ENCODE data around the gene ZMIZ1.

Gene ZMIZ1

DNA sequence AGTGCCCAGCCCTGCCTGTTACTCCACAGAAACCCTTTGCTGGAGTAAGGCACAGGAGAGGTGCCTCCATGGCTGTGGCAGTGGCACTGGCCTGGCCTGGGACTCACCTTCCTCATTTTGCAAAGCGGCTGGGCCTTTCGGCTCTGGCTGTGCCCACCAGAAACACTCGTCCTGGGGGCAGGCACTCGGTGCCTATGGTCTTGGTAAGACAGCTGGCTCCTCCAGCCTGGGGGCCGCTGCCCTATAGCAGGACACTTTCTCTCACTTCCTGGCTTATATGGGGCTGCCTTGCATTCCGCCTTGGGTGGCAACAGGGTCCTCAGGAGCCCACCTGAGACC, 13.2 kb downstream of the ZMIZ1 start:
- DNase-seq (ENCODE audit: low spot score): no peak

GRCh38 chr10:79082631-79083596, 14.1 kb downstream of the ZMIZ1 start:
- DNase-seq (ENCODE audit: low spot score): no peak

DNA sequence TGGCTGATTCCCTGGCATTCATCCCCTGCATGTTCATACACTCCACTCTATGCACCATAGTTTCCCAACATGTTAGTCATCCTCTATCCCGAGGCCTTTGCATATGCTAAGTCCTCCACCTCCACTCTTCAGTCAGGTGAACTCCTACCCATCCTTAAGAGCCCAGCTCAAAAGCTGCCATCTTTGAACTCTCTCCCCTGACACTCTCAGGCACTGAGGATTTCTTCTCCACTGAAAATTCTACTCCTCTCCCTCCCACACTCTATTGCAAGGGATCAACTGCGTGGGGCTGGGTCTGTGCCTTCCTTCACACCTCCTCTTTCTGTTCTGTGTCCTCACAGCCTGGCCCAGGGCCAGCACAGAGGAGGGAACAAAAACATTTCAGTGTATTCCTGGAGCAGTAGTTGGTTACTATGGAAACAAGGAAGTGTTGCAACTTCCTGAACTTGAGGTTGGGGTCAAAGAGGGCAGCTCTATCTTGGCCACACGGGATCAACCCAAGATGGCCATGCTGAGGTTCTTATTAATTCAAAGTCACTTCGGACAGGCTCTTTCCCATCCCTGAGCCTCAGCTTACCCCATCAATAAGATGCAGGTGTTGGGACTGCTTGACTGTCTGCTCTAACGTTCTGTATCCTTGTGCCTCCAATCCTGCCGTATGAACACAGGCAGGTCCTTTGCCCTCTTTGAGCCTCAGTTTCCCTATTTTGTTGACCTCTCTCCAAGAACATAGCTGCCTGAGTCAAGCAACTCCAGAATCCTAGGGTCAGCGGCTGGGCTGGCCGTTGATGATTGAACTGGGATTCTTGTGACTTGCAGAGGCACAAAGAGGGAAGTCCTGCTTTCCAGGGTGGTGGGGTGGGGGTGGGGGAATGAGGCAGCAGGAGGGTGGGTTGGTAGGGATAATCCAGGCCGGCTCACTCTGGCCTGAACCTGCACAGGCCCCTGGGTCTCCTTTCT, 15.5 kb downstream of the ZMIZ1 start:
- DNase-seq (ENCODE audit: low spot score): peak; percentile 85

- no peak for DNase-seq (ENCODE audit: low spot score)
These were observed 16.3 kb downstream of the ZMIZ1 start for GRCh38 chr10:79084972-79085597.

GRCh38 chr10:79086822-79087221, 18.1 kb downstream of the ZMIZ1 start:
- no peak for DNase-seq (ENCODE audit: low spot score)

DNA sequence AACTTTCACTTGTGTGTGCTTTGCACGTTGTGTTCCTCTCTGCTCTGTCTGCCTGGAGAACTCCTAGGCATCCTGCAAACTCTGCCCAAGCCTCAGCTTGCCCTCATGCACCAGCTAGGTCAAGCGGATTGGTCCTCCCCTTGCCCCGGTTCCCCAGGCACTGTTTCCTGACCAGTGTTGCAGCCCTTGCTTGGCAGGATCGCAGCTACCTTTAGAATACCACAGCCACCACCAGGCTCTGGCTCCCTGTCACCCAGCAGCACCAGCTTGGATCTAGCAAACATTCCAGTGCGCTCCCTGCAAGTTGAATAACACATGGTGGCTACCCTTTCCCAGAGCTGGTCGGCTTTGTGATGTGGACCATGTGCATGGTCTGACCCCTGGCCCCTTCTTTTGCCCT, 19.0 kb downstream of the ZMIZ1 start:
- DNase-seq (ENCODE audit: low spot score): no peak

DNA sequence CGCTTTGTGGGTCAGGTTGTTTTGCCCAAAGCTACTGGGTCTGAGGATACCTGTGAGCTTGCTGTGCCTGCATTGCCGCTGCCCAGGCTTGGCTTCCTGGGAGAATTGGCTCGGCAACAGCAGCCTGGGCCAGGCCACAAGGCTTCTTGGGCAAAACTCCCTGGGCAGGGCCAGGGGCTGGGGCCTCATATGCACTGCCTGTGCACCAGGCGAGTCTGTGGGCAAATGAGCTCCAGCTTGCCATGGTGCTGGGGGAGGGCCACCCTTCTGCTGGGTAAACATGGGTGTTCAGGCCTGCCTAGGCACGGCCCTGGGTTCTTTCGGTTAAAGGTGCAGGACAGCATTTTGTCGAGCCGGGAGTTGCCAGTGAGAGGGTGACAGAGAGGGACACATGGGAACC, 19.4 kb downstream of the ZMIZ1 start:
- DNase-seq (ENCODE audit: low spot score): no peak

DNA sequence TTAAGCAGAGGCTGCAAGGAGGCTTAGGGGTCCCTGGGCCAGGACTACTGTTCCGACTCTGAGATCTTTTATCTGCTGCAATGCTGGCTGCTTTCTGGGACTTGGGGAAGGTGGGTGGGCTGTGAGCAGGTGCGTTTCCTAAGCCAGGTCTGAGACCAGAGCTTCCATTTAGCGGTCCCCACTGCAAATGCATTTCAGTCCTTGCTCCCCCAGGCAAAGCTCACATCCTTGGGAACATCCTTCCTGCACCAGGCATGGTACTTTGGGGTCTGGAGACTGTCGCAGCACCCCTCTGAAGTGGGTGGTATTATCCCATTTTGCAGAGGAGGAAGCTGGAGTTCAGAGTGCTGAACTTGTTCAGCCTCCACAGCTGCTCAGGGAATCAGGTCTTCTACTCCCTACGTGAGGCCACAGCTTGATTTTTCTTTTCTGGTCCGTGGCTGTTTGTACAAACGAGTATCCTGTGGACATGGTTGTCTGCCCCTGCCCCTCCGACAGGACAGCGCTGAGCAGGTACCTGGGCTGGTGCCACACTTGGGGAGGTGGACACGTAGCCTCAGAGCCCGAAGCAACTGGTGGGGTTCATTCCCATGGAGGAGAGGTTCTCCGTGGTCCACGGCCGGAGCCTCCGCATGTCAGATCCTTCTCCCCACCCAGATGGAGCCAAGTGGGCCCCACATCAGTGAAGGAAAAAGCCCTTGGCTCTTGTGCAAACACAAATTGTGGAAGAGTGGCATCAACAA, 20.0 kb downstream of the ZMIZ1 start:
- DNase-seq (ENCODE audit: low spot score): no peak

DNA sequence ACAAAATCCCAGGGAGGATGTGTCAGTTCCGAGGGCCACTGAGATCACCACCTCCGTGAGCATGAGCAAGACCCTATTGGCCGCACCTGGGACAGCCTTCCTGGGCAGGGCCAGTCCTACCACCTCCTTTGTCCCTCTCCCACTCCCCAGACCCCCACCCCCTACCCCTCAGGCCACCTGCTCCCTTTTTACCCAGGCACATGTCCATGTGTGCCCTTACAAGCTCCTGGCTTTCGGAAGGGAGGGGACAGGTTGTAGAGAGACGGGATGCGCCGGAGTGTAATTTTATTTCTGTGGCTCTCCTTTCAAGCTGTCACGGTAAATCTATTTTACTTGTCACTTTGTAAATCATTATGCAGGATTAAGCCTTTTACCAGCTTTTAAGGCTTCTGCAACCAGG, 20.9 kb downstream of the ZMIZ1 start:
- DNase-seq (ENCODE audit: low spot score): no peak

DNA sequence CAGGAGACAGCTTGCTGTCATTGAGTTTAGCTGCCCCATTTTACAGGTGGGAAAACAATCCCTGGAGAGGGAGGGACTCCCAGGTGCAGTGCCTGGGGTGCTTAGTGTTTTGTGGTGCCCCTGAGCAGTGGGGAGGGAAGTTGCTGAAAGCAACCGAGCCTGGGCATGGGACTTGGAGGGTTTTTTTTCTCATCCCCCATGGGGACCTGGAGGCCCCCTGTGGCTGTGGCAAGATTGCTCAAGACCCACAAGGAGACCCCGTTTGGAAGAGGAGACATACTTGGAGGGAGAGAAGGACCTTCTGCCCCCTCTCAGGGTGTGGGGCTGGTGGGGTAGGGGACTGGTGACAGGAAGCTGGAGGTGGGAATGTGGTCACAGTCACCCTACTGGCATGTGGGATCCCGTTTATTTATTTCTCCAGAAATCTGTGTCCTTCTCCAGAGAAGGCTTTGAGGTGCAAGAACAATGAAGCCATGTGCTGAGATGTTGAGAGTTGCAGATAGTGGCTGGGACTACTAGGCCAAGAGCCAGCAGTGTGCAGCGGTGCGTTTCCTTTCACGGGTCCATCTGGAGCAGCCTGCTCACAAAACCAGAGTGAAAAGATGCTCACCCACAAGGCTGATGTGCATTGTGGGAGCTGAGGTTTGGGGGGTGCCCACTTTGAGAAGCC, 21.5 kb downstream of the ZMIZ1 start:
- DNase-seq (ENCODE audit: low spot score): peak; percentile 35

- no peak for DNase-seq (ENCODE audit: low spot score)
These were observed 23.6 kb downstream of the ZMIZ1 start for GRCh38 chr10:79092292-79092896.

- DNase-seq (ENCODE audit: low spot score): no peak
These were observed 25.1 kb downstream of the ZMIZ1 start for GRCh38 chr10:79093658-79094411.

DNA sequence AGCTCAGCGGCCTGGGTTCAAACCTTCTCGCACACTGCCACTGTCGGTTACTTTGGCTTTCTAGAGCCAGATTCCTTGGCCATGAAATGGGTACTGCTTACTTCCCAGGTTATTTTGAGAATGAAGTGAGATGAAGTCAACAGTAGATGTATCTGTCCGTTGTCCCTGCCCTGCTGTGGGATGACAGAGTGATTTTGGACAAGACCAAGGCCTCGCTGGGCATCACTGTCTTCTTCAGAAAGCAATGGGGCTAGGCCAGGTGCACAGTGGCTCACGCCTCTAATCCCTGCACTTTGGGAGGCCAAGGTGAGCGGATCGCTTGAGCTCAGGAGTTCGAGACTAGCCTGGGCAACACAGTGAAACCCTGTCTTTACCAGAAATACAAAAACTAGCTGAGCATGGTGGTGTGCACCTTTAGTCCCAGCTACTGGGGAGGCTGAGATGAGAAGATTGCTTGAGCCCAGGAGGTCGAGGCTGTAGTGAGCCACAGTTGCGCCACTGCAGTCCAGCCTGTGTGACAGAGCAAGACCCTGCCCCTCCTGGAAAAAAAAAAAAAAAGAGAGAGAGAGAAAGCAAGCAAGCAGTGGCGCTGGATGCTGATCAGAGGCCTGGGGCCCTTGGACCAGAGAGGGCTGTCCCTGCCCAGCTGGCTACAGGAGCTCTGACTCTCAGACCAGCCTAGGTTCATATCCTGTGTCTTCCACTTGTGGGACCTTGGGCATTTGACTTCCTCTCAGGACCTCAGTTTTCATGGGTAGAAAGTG, 25.8 kb downstream of the ZMIZ1 start:
- no peak for DNase-seq (ENCODE audit: low spot score)

- DNase-seq (ENCODE audit: low spot score): no peak
These were observed 26.6 kb downstream of the ZMIZ1 start for GRCh38 chr10:79095316-79095715.

DNA sequence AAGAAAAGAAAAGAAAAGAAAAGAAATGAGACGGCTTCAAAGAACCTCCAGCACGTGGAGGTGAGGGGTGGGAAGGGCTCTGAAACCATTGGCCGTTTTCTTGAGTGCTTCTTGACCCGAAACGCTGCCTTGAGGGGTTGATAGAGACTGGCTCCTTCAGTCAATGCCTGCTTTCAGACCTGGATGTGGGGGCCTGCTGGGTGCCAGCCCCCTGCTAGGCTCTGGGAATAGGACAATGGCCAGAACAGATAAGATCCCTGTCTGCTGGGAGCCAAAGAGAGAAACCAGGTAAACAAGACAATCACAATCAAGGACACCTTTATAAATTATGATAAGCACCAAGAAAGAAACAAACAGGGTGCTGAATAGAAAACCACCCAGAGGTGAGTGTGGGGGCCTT, 27.7 kb downstream of the ZMIZ1 start:
- DNase-seq (ENCODE audit: low spot score): no peak

DNA sequence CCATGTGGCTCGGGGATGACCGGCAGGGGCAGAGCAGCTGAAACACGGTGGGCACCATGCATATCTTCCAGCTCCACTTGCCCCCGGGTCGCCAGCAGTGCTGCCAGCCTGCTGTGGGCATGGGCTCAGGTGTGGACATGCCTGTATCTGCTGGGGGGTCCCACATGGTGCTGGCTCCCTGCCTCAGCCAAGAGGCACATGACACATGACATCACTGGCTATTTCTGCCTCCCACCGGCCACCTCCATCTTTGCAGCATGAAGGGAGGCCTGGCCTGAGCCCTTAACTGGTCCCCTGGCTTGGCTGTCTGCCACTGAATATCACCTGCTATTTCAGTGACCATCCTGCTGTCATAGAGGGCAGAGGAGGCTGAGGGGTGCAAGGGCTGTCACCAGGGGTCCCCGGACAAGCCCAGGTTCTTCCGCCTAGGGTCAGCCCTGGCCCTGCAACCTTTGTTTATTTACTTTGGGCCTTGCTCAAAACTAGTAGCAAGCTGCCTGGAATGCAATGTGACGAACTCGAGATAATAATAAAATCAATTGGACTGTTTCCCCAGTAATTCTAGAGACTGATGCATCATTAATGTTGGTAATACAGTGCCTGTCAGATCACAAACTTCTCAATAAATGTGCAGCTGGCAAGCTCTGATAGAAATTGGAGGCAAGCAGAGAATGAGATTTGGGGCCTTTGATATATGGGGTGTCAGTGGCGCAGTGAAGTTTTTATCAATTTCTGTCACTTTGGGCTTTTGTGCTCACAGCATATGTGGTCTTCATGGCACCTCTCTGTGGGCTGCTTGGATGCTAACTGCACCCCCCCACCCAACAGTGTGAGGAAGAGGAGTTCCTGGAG, 28.5 kb downstream of the ZMIZ1 start:
- DNase-seq (ENCODE audit: low spot score): no peak

- DNase-seq (ENCODE audit: low spot score): no peak
These were observed 29.3 kb downstream of the ZMIZ1 start for GRCh38 chr10:79098061-79098460.

DNA sequence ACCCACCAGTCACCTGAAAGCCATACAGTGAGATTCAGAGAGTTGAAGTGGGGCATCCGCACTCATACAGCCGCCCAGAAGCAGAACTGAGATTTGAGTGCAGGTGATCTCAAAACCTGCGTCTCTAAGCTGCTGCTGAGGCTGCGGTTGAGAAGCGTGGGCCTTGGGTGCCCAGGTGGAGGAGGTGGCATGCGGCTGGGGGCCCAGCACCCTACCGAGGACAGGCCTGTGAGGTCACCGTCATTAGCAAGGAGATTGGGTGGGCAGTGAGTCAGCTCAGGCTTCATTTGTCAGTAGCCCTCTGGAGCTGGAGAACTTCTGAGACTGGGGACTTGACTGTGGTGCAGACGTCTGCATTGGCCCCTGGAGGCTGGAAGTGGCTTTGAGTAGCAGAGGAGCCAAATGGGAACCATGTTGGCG, 29.8 kb downstream of the ZMIZ1 start:
- DNase-seq (ENCODE audit: low spot score): no peak

Data from AG20443 (cell line).